H1 (cell line): ENCODE measurements around the gene PAIP2B. TPM values are rescaled to one million over a fixed set of nuclear protein-coding genes. Genes with fewer than 3 reads are reported as not detected.

Source experiments
- CTCF ChIA-PET: fragments of 300-600 bp; sonication (Branson Sonifier 250); formaldehyde crosslinking; loops from one replicate; lab custom pipeline; 2021; ENCODE audit not compliant: partially characterized antibody; lab: Charles Lee
- POLR2A ChIA-PET: fragments of 300-600 bp; sonication (Branson Sonifier 250); formaldehyde crosslinking; loops from one replicate; lab custom pipeline; 2021; ENCODE audit warnings: inconsistent platforms; ENCODE audit not compliant: partially characterized antibody; lab: Charles Lee
- DNase-seq, 2 experiments: peaks; one replicate each; pipeline versions ENCODE4 v3.0.0 to v3.0.0-alpha.2; 2010 to 2022; ENCODE audit warnings: low spot score in 2 of 2, low read depth in 1 of 2, mixed read lengths in 1 of 2
- FAIRE-seq: peaks from 2 replicates; lab custom pipeline; 2011; peaks lifted over from hg19 to GRCh38; lab: Jason Lieb, UNC
- H2AFZ ChIP-seq: 2 replicates; pipeline ENCODE4 v1.8.1; 2012; ENCODE audit warnings: low read length, inconsistent platforms
- H2AK5ac ChIP-seq: 2 replicates; pipeline ENCODE4 v1.6.1; 2013; ENCODE audit warnings: low read depth, low read length
- H2BK120ac ChIP-seq: replicated peaks from 2 replicates; pipeline ENCODE3; 2013; ENCODE audit warnings: low read depth, low read length, inconsistent platforms
- H2BK12ac ChIP-seq: 2 replicates; pipeline ENCODE4 v1.6.1; 2013; ENCODE audit warnings: low read depth, low read length
- H2BK15ac ChIP-seq: 2 replicates; pipeline ENCODE4 v1.6.1; 2013; ENCODE audit warnings: low read length
- H2BK20ac ChIP-seq: 2 replicates; pipeline ENCODE4 v1.6.1; 2013; ENCODE audit warnings: low read length
- H2BK5ac ChIP-seq: 2 replicates; pipeline ENCODE4 v1.6.1; 2013; ENCODE audit warnings: low read depth, low read length
- H3K14ac ChIP-seq: 2 replicates; pipeline ENCODE4 v1.6.1; 2013; ENCODE audit warnings: inconsistent platforms; ENCODE audit not compliant: insufficient read length
- H3K18ac ChIP-seq: 2 replicates; pipeline ENCODE4 v1.6.1; 2013; ENCODE audit warnings: low read length; ENCODE audit errors: extremely low read depth
- H3K23ac ChIP-seq: 2 replicates; pipeline ENCODE4 v1.6.1; 2013; ENCODE audit warnings: inconsistent platforms; ENCODE audit not compliant: insufficient read length
- H3K23me2 ChIP-seq: 2 replicates; pipeline ENCODE4 v1.6.1; 2013; ENCODE audit warnings: low read depth, low read length
- H3K27ac ChIP-seq: 2 replicates; pipeline ENCODE4 v1.6.1; 2011; ENCODE audit warnings: low read depth, low read length, inconsistent platforms
- H3K27me3 ChIP-seq, 4 experiments: replicated peaks in 1 of 4; 1 replicate in 1 of 4; 2 replicates in 3 of 4; pipeline versions ENCODE4 v1.6.1 to v1.8.1; 2011 to 2013; ENCODE audit warnings: low read length in 3 of 4, mild to moderate bottlenecking in 3 of 4, inconsistent platforms in 2 of 4, mixed read lengths in 2 of 4, moderate library complexity in 1 of 4; ENCODE audit not compliant: control insufficient read depth in 3 of 4, insufficient read depth in 3 of 4; ENCODE audit errors: extremely low read depth in 1 of 4
- H3K36me3 ChIP-seq, 4 experiments: 2 replicates each; pipeline versions ENCODE4 v1.6.1 to v1.8.1; 2011 to 2013; ENCODE audit warnings: mild to moderate bottlenecking in 4 of 4, low read length in 3 of 4, moderate library complexity in 2 of 4, control low read depth in 1 of 4, inconsistent platforms in 1 of 4; ENCODE audit not compliant: insufficient read depth in 4 of 4, control insufficient read depth in 2 of 4
- H3K4ac ChIP-seq: replicated peaks from 2 replicates; pipeline ENCODE3; 2013; ENCODE audit warnings: low read length, low read depth, mixed read lengths, inconsistent platforms; ENCODE audit not compliant: insufficient read length
- H3K4me1 ChIP-seq, 4 experiments: replicated peaks in 1 of 4; 1 replicate in 1 of 4; 2 replicates in 3 of 4; pipeline versions ENCODE4 v1.6.1 to v1.8.1; 2011 to 2013; ENCODE audit warnings: low read length in 3 of 4, inconsistent platforms in 2 of 4, mixed read lengths in 1 of 4; ENCODE audit not compliant: insufficient read depth in 4 of 4, control insufficient read depth in 3 of 4
- H3K4me2 ChIP-seq, 2 experiments: 2 replicates each; pipeline versions ENCODE4 v1.6.1 to v1.8.1; 2011 to 2013; ENCODE audit warnings: low read depth in 2 of 2, low read length in 2 of 2, control low read depth in 1 of 2, inconsistent platforms in 1 of 2, mild to moderate bottlenecking in 1 of 2; ENCODE audit not compliant: insufficient read depth in 1 of 2
- H3K4me3 ChIP-seq, 4 experiments: fragments of 200-600, 300-600 bp in 1 of 4; sonication (generic), shearing (Covaris generic), sonication (Bioruptor Twin) in 1 of 4; 2 replicates each; pipeline versions ENCODE4 v1.5.1 to v1.8.1; 2011 to 2016; ENCODE audit warnings: low read length in 4 of 4, low read depth in 3 of 4, control low read depth in 2 of 4, inconsistent platforms in 2 of 4, mild to moderate bottlenecking in 2 of 4, mixed read lengths in 1 of 4, moderate library complexity in 1 of 4; ENCODE audit not compliant: insufficient read depth in 2 of 4; ENCODE audit errors: extremely low read depth in 1 of 4
- H3K56ac ChIP-seq: replicated peaks from 2 replicates; pipeline ENCODE3; 2013; ENCODE audit warnings: low read depth, mild to moderate bottlenecking, mixed read lengths, low read length, inconsistent platforms; ENCODE audit not compliant: insufficient read length
- H3K79me1 ChIP-seq: 2 replicates; pipeline ENCODE4 v1.6.1; 2013; ENCODE audit warnings: low read depth, low read length, control low read depth
- H3K79me2 ChIP-seq, 2 experiments: 2 replicates each; pipeline versions ENCODE4 v1.6.1 to v1.8.1; 2012 to 2013; ENCODE audit warnings: low read length in 2 of 2, mild to moderate bottlenecking in 2 of 2, inconsistent platforms in 1 of 2; ENCODE audit not compliant: insufficient read depth in 2 of 2, control insufficient read depth in 1 of 2
- H3K9ac ChIP-seq, 4 experiments: replicated peaks in 1 of 4; 1 replicate in 1 of 4; 2 replicates in 3 of 4; pipeline versions ENCODE4 v1.6.1 to v1.8.1; 2011 to 2013; ENCODE audit warnings: low read depth in 3 of 4, low read length in 3 of 4, control low read depth in 2 of 4, mild to moderate bottlenecking in 2 of 4, moderate library complexity in 2 of 4, inconsistent platforms in 1 of 4; ENCODE audit errors: extremely low read depth in 1 of 4
- H3K9me3 ChIP-seq, 2 experiments: 2 replicates each; pipeline versions ENCODE4 v1.6.1 to v1.8.1; 2012 to 2013; ENCODE audit warnings: mild to moderate bottlenecking in 2 of 2, moderate library complexity in 2 of 2, control low read depth in 1 of 2, inconsistent platforms in 1 of 2, low read depth in 1 of 2, low read length in 1 of 2, mixed read lengths in 1 of 2; ENCODE audit not compliant: insufficient read depth in 2 of 2
- H4K20me1 ChIP-seq, 2 experiments: replicated peaks in 1 of 2; 2 replicates each; pipeline versions ENCODE3 to v1.8.1; 2011 to 2013; ENCODE audit warnings: inconsistent platforms in 2 of 2, low read length in 2 of 2, mild to moderate bottlenecking in 1 of 2; ENCODE audit not compliant: insufficient read depth in 2 of 2, control insufficient read depth in 1 of 2
- H4K5ac ChIP-seq: 2 replicates; pipeline ENCODE4 v1.6.1; 2013; ENCODE audit warnings: low read length, low read depth, mixed read lengths, inconsistent platforms; ENCODE audit not compliant: insufficient read length
- H4K8ac ChIP-seq: 2 replicates; pipeline ENCODE4 v1.8.0; 2013; ENCODE audit warnings: mild to moderate bottlenecking, moderate library complexity, low read length, inconsistent platforms; ENCODE audit not compliant: insufficient read depth; ENCODE audit errors: extremely low read depth
- H4K91ac ChIP-seq: replicated peaks from 2 replicates; pipeline ENCODE3; 2013; ENCODE audit warnings: low read length, mixed read lengths, inconsistent platforms; ENCODE audit not compliant: insufficient read length
- ASH2L ChIP-seq: fragments of 200-600, 300-600 bp; sonication (generic); IDR thresholded peaks from one replicate; pipeline ENCODE4 v1.7.1; 2017; ENCODE audit warnings: low read length
- CBX8 ChIP-seq: fragments of 300-800, 300-1000 bp; sonication (generic); IDR thresholded peaks from 2 replicates; pipeline ENCODE4 v1.7.1; 2016; ENCODE audit warnings: low read depth, low read length, borderline replicate concordance
- GABPA ChIP-seq: IDR thresholded peaks from 2 replicates; pipeline ENCODE4 v1.6.1; 2011; ENCODE audit warnings: mild to moderate bottlenecking, low read length, moderate library complexity, borderline replicate concordance; ENCODE audit not compliant: insufficient read depth
- NRF1 ChIP-seq: IDR thresholded peaks from 2 replicates; pipeline ENCODE4 v1.6.1; 2011; ENCODE audit warnings: mild to moderate bottlenecking, low read depth, low read length, improper control_type of control experiment
- POLR2A ChIP-seq, 2 experiments: IDR thresholded peaks; 1 replicate in 1 of 2; 2 replicates in 1 of 2; pipeline ENCODE4 v1.6.1; 2011; ENCODE audit warnings: low read depth in 2 of 2, low read length in 2 of 2, mild to moderate bottlenecking in 2 of 2; ENCODE audit errors: control extremely low read depth in 1 of 2
- RXRA ChIP-seq: IDR thresholded peaks from 2 replicates; pipeline ENCODE4 v1.6.1; 2011; ENCODE audit warnings: low read depth, mild to moderate bottlenecking, low read length, moderate library complexity; ENCODE audit not compliant: insufficient read depth
- SIN3A ChIP-seq, 2 experiments: IDR thresholded peaks in 1 of 2; conservative IDR thresholded peaks in 1 of 2; 2 replicates each; pipeline ENCODE4 v1.6.1; 2011 to 2012; ENCODE audit warnings: low read length in 2 of 2, improper control_type of control experiment in 1 of 2, low read depth in 1 of 2, mild to moderate bottlenecking in 1 of 2
- SP4 ChIP-seq: IDR thresholded peaks from 2 replicates; pipeline ENCODE4 v1.6.1; 2012; ENCODE audit warnings: low read length, inconsistent platforms
- WGBS, 2 experiments: shearing (Covaris generic) in 1 of 2; methylation state at CpG; one replicate each; pipeline versions ENCODE4 v1.1.6 to v1.1.7; 2013 to 2015; ENCODE audit warnings: low lambda C conversion rate in 2 of 2, mixed read lengths in 2 of 2, inconsistent platforms in 1 of 2, low coverage in 1 of 2, missing lambda C conversion rate in 1 of 2; ENCODE audit not compliant: insufficient replicate concordance in 2 of 2, insufficient coverage in 1 of 2, insufficient read length in 1 of 2; ENCODE audit errors: extremely low coverage in 1 of 2, missing lambda C conversion rate in 1 of 2; 5-methylcytosine and 5-hydroxymethylcytosine counted together
- long read RNA-seq, 2 experiments: library from RNA in 1 of 2; library from capped mRNA in 1 of 2; stranded (forward); transcript quantifications; one replicate each; pipeline ENCODE4 v2.0.0, GENCODE V29; 2021; ENCODE audit warnings: inconsistent platforms in 1 of 2
- polyA minus RNA-seq, 3 experiments: library from RNA; depleted of rRNA, polyadenylated mRNA; stranded (reverse); fragments of >200 nt; gene quantifications; 1 replicate in 2 of 3; 2 replicates in 1 of 3; pipeline ENCODE4 v1.2.3, GENCODE V29; 2011
- polyA plus RNA-seq, 7 experiments: library from polyadenylated mRNA; depleted of rRNA in 3 of 7; stranded (reverse) in 5 of 7; unstranded in 2 of 7; fragments of >200 nt in 5 of 7; fragments of 200-250 nt in 2 of 7; gene quantifications; 1 replicate in 5 of 7; 2 replicates in 1 of 7; 4 replicates in 1 of 7; pipeline versions ENCODE4 v1.2.1 to v1.2.3, GENCODE V29; 2011 to 2013; ENCODE audit warnings: missing spikeins in 2 of 7, mixed read lengths in 2 of 7
- total RNA-seq: library from RNA; stranded (reverse); fragmentation: NEBNext Ultra II Directional; extraction: Animal tissue kit (Norgen Biotek cat#: 25700); gene quantifications from 2 replicates; pipeline ENCODE4 v1.2.1, GENCODE V29; 2021

PAIP2B gene
- total RNA-seq (30.4 and 31.3 TPM in 2 replicates), polyA plus RNA-seq (2011; rRNA removed) (5.7 and 8.4 TPM in 2 replicates), polyA minus RNA-seq (2011; rRNA and poly(A)+ RNA removed) (15.6 and 18.2 TPM in 2 replicates)
- polyA plus RNA-seq (2011; cell fraction: cytosol; rRNA removed) = 9.7 TPM
- 3.7 TPM for polyA plus RNA-seq (2011; cell fraction: nucleus; rRNA removed)
- polyA plus RNA-seq (2012, experiment 1 of 2) = 13.5 to 18.3 TPM (median 14.5 TPM) in 4 replicates
- 2.1 TPM for polyA plus RNA-seq (2012, experiment 2 of 2)
- polyA plus RNA-seq (2013, experiment 1 of 2) = 12.5 TPM
- 12.2 TPM for polyA plus RNA-seq (2013, experiment 2 of 2)
- polyA minus RNA-seq (2011; cell fraction: cytosol; rRNA and poly(A)+ RNA removed) = 10.4 TPM
- polyA minus RNA-seq (2011; cell fraction: nucleus; rRNA and poly(A)+ RNA removed) = 7.2 TPM
- long read RNA-seq, experiment 1, full-length matches to known transcripts = 3 of 23 reads
- long read RNA-seq, experiment 1, partial matches to known transcripts = 6 of 23 reads
- long read RNA-seq, experiment 1, other reads (novel, unspliced or antisense) = 14 of 23 reads
- long read RNA-seq, experiment 2, full-length matches to known transcripts = 11 of 19 reads
- long read RNA-seq, experiment 2, partial matches to known transcripts = 7 of 19 reads
- long read RNA-seq, experiment 2, other reads (novel, unspliced or antisense) = 1 of 19 reads

DNA sequence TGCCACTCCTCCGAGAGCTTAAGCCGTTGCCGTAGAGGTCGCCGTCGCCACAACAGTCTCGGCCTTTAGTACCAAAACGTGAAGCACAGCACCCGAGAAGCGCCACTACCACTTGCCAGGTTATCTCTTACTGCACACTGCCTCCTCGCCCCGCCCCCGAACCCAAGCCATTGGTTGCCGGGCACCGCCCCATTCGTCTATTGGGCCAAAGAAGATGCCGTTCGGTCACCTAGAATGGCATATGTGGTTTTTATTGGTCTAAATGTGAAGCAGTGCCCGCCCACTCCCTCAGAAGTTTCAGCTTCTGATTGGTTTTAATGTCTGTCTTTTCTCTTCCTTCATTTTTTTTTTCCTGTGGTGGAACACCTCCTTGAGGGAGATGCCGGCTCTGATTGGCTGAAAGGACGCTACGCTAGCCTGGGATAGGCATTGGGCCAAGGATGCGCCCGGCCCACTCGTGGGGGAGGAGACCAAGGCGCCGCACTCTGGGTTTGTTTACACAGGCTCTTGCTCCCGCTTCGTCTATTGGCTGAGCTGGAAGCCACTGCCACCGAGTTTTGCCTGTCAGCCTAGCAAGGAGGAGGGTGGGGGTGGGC is at the start of gene PAIP2B:
Gene PAIP2B, minus strand, starts transcription at position 139 of the 596 bp plus-strand sequence. CDS start 24,514 bp downstream, outside the sequence.
- Histone ChIP-seq H3K9ac (peak within 1 kb of the TSS; percentile 71 to 82 (median 74)), H3K14ac (no peak within 1 kb of the TSS), H4K91ac (no peak within 1 kb of the TSS), H3K18ac (peak within 1 kb of the TSS; percentile 42; the same call in 1 of the 2 replicates), H3K23ac (no peak within 1 kb of the TSS), H3K27me3 (no peaks in the 10 kb centered on the region), H4K5ac (peak within 1 kb of the TSS; percentile 57), H2BK120ac (no peak within 1 kb of the TSS), H3K4me1 (peaks cover 0 to 4% (median 0%) of the 10 kb centered on the region in 4 experiments; a peak in 3 of 7 replicates), H3K79me1 (peaks cover 4% of the 10 kb centered on the region; the same call in 1 of the 2 replicates), H3K9me3 (0 out of 4 replicates have a peak, but pooled peaks cover 3 to 4% of the 10 kb centered on the region in 2 experiments), H4K8ac (peak within 1 kb of the TSS; percentile 72), H3K36me3 (no peaks in the 10 kb centered on the region; a peak in 1 of 8 replicates), H2BK20ac (no peak within 1 kb of the TSS), H2BK15ac (no peak within 1 kb of the TSS; the same call in 1 of the 2 replicates), H2AK5ac (no peak within 1 kb of the TSS), H3K23me2 (peaks cover 5% of the 10 kb centered on the region; the same call in 1 of the 2 replicates), H2BK5ac (peak within 1 kb of the TSS; percentile 84; the same call in 1 of the 2 replicates), H3K4me2 (peak within 1 kb of the TSS; percentile 81 to 86), H4K20me1 (peaks cover 2 to 3% of the 10 kb centered on the region in 2 experiments), H2AFZ (peak within 1 kb of the TSS; percentile 89), H2BK12ac (0 out of 2 replicates have a peak within 1 kb of the TSS, but pooled peaks have one; percentile 64), H3K4ac (no peak within 1 kb of the TSS), H3K4me3 (peak within 1 kb of the TSS; percentile 79 to 93 (median 80)), H3K56ac (peak within 1 kb of the TSS; percentile 81), H3K27ac (peak within 1 kb of the TSS; percentile 60; the same call in 1 of the 2 replicates), H3K79me2 (peaks cover 0 to 25% of the 10 kb centered on the region in 2 experiments; a peak in 2 of 4 replicates)
- CTCF ChIA-PET = interaction anchor here (0.6 to 5.7 kb wide), 7 partner anchors 50 to 1987 kb away, joined by 3 to 40 read pairs (median 4); partner anchors contain the start of genes SMYD5 and ZNF638
- FAIRE-seq (peak; percentile 99), DNase-seq (peak; percentile 96 to 99)
- POLR2A ChIA-PET = interaction anchor here (0.7 to 2.1 kb wide), 8 partner anchors 10 to 228 kb away, joined by 3 to 16 read pairs (median 5); partner anchors contain the start of gene ZNF638
- WGBS, 2 experiments = 1% methylated on average over 30 of the region's 30 CpGs; no CpG with 5 or more reads in 1 of the 2 experiments
- TF ChIP-seq RXRA = no peak
- TF ChIP-seq GABPA = no peak
- TF ChIP-seq ASH2L = peak; percentile 24
- peak; percentile 69; the same call in 1 of the 2 replicates for TF ChIP-seq SP4
- no peak for TF ChIP-seq SIN3A (conservative IDR thresholded peaks at IDR 0.05 in 1 of 2, IDR thresholded peaks at IDR 0.05 in 1 of 2; ENCODE audit: low read depth in 1 of 2, low read length in 2 of 2)
- no peak for TF ChIP-seq NRF1
- no peak for TF ChIP-seq CBX8
- peak; percentile 66 to 75; a peak in 2 of 3 replicates for TF ChIP-seq POLR2A (IDR thresholded peaks at IDR 0.05; ENCODE audit: control extremely low read depth in 1 of 2, low read depth in 2 of 2, low read length in 2 of 2)
